ENCODE measurements around the gene OGT. TPM values are rescaled to one million over a fixed set of nuclear protein-coding genes. Genes with fewer than 3 reads are reported as not detected.

The OGT gene
- total RNA-seq, 1 experiment from 2014 or later: 174 TPM

GRCh38 chrX:71621603-71622002 is 88.7 kb downstream of the OGT start:
- Histone ChIP-seq H3K36me3 (ENCODE audit: control insufficient read depth, insufficient read depth, low read length) (no peaks in the 10 kb centered on the region), H3K9me3 (ENCODE audit: control insufficient read depth, insufficient read depth, low read depth, low read length) (no peaks in the 10 kb centered on the region), H3K4me1 (ENCODE audit: control insufficient read depth, insufficient read depth, low read length) (no peaks in the 10 kb centered on the region; the same call in 1 of the 2 replicates), H3K4me3 (ENCODE audit: low read depth in 2 of 2, low read length in 2 of 2) (no peak overlapping the region), H3K27ac (ENCODE audit: low read length) (no peak overlapping the region), H3K27me3 (ENCODE audit: control insufficient read depth, insufficient read depth, low read length) (no peaks in the 10 kb centered on the region)
- DNase-seq (ENCODE audit: low read depth, low spot score) (no peak), ATAC-seq (no peak)
- no peak for TF ChIP-seq TCF7L2 (IDR thresholded peaks at IDR 0.05; ENCODE audit: low read depth, low read length)
- no peak for TF ChIP-seq POLR2AphosphoS5 (IDR thresholded peaks at IDR 0.05; ENCODE audit: low read depth, low read length)
- no peak for TF ChIP-seq CTCF (IDR thresholded peaks at IDR 0.05)
- no peak for TF ChIP-seq REST (IDR thresholded peaks at IDR 0.05; ENCODE audit: insufficient read depth in 1 of 2, low read depth in 2 of 2, low read length in 1 of 2)
- no peak for TF ChIP-seq SIN3A (IDR thresholded peaks at IDR 0.05; ENCODE audit: borderline replicate concordance, insufficient read depth, low read depth, low read length)
- no TSS peak for BruUV-seq (replicated peaks)
- CTCF ChIA-PET: no interaction called here
- in situ Hi-C loops (cut with HindIII; ENCODE audit: low pct_unique_long_range_greater_than_20kb, low sequenced_read_pairs): no loop called here
- POLR2A ChIA-PET: no interaction called here
- intact Hi-C loops (cut with micrococcal nuclease; ENCODE audit: unreplicated experiment): no loop called here

- ATAC-seq: no peak
- BruUV-seq (replicated peaks): no TSS peak
Measured at GRCh38 chrX:71622032-71622575, 89.2 kb downstream of the OGT start.

More at GRCh38 chrX:71622032-71622575, 89.2 kb downstream of the OGT start:
- Histone ChIP-seq H3K27ac (ENCODE audit: low read length) (no peak overlapping the region), H3K36me3 (ENCODE audit: control insufficient read depth, insufficient read depth, low read length) (no peaks in the 10 kb centered on the region), H3K27me3 (ENCODE audit: control insufficient read depth, insufficient read depth, low read length) (no peaks in the 10 kb centered on the region), H3K4me3 (ENCODE audit: low read depth in 2 of 2, low read length in 2 of 2) (no peak overlapping the region), H3K9me3 (ENCODE audit: control insufficient read depth, insufficient read depth, low read depth, low read length) (no peaks in the 10 kb centered on the region), H3K4me1 (ENCODE audit: control insufficient read depth, insufficient read depth, low read length) (no peaks in the 10 kb centered on the region; the same call in 1 of the 2 replicates)
- ChIA-PET CTCF (interaction anchor here (0.6 kb wide), 1 partner anchor 53 kb away, joined by 8 read pairs; no protein-coding TSS in a partner anchor), POLR2A (no interaction called here)
- in situ Hi-C loops (cut with HindIII; ENCODE audit: low pct_unique_long_range_greater_than_20kb, low sequenced_read_pairs) (no loop called here), intact Hi-C loops (cut with micrococcal nuclease; ENCODE audit: unreplicated experiment) (no loop called here)
- DNase-seq (ENCODE audit: low read depth, low spot score): no peak
- TF ChIP-seq REST (IDR thresholded peaks at IDR 0.05; ENCODE audit: insufficient read depth in 1 of 2, low read depth in 2 of 2, low read length in 1 of 2): no peak
- TF ChIP-seq TCF7L2 (IDR thresholded peaks at IDR 0.05; ENCODE audit: low read depth, low read length): no peak
- TF ChIP-seq SIN3A (IDR thresholded peaks at IDR 0.05; ENCODE audit: borderline replicate concordance, insufficient read depth, low read depth, low read length): no peak
- no peak for TF ChIP-seq CTCF (IDR thresholded peaks at IDR 0.05)
- no peak for TF ChIP-seq POLR2AphosphoS5 (IDR thresholded peaks at IDR 0.05; ENCODE audit: low read depth, low read length)

Measured in Panc1 (cell line).